ENCODE data around the gene CHTOP.

CHTOP gene

GRCh38 chr1:153612755-153613331 lies 21.0 kb upstream of the CHTOP start, which contains the start of gene S100A16:
S100A16 (minus strand) TSS chr1:153613137; CDS start chr1:153608151, 4,986 bp downstream.
- peak; percentile 42 for DNase-seq (ENCODE audit: low read depth)

GRCh38 chr1:153613406-153613805 lies 20.5 kb upstream of the CHTOP start:
- DNase-seq (ENCODE audit: low read depth) = no peak

GRCh38 chr1:153614189-153614900 lies 19.5 kb upstream of the CHTOP start:
- no peak for DNase-seq (ENCODE audit: low read depth)

- DNase-seq (ENCODE audit: low read depth) = no peak
These were observed 19.0 kb upstream of the CHTOP start for GRCh38 chr1:153614906-153615305.

- DNase-seq (ENCODE audit: low read depth) = no peak
These were observed 18.5 kb upstream of the CHTOP start for GRCh38 chr1:153615406-153615805.

- DNase-seq (ENCODE audit: low read depth) = no peak
These were observed 17.5 kb upstream of the CHTOP start, which contains the start of gene S100A14 for GRCh38 chr1:153616144-153616916. S100A14 (minus strand) TSS chr1:153616325; CDS start chr1:153615858, 467 bp downstream.

GRCh38 chr1:153616917-153617311 lies 17.0 kb upstream of the CHTOP start:
- no peak for DNase-seq (ENCODE audit: low read depth)

- no peak for DNase-seq (ENCODE audit: low read depth)
These were observed 16.2 kb upstream of the CHTOP start for GRCh38 chr1:153617663-153618062.

GRCh38 chr1:153619171-153619570 lies 14.7 kb upstream of the CHTOP start:
- no peak for DNase-seq (ENCODE audit: low read depth)

- no peak for DNase-seq (ENCODE audit: low read depth)
These were observed 10.8 kb upstream of the CHTOP start for GRCh38 chr1:153623101-153623500.

- DNase-seq (ENCODE audit: low read depth) = no peak
These were observed 8.8 kb upstream of the CHTOP start for GRCh38 chr1:153624965-153625611.

- no peak for DNase-seq (ENCODE audit: low read depth)
These were observed 7.4 kb upstream of the CHTOP start for GRCh38 chr1:153626477-153626903.

GRCh38 chr1:153626904-153627714 lies 6.8 kb upstream of the CHTOP start, which contains the start of gene S100A13:
S100A13 (minus strand) TSS chr1:153627505; CDS start chr1:153626472, 1,033 bp downstream.
- peak; percentile 82 for DNase-seq (ENCODE audit: low read depth)

- no peak for DNase-seq (ENCODE audit: low read depth)
These were observed 5.9 kb upstream of the CHTOP start, which contains the start of gene S100A1 for GRCh38 chr1:153627715-153628626. S100A1 (plus strand) TSS chr1:153628434; CDS start chr1:153630522, 2,088 bp downstream.

GRCh38 chr1:153628638-153629342 lies 5.1 kb upstream of the CHTOP start:
- no peak for DNase-seq (ENCODE audit: low read depth)

GRCh38 chr1:153629343-153629665 lies 4.6 kb upstream of the CHTOP start:
- no peak for DNase-seq (ENCODE audit: low read depth)

- no peak for DNase-seq (ENCODE audit: low read depth)
These were observed 3.9 kb upstream of the CHTOP start for GRCh38 chr1:153629971-153630370.

- DNase-seq (ENCODE audit: low read depth) = no peak
These were observed 3.5 kb upstream of the CHTOP start for GRCh38 chr1:153630384-153630783.

All from GM04503 (cell line).